Measurements from ENCODE around the gene ZNF212. TPM values are rescaled to one million over a fixed set of nuclear protein-coding genes. Genes with fewer than 3 reads are reported as not detected.

The ZNF212 gene
- total and polyA plus RNA-seq, 10 donors = 6.7 to 15.0 (median 12.8) TPM

DNA sequence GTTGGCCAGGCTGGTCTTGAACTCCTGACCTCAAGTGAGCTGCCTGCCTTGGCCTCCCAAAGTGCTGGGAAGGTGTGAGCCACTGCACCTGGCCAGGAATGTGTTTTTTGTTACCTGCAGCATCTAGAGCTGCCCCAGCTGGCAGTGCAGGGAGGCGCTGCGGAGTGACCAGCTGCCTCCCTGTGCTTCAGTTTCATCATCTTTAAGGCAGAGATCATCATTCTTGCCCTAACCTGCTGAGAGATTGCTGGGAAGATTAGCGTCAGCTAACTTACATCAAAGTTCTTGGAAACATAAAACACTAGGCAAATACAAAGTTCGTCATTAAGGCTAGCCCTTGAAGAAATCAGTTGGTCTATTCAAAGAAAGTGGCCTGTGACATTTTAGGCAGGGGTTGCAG lies 41.8 kb upstream of the ZNF212 start:
- WGBS, 5 donors = 65 to 90% (median 80%) methylated on average over 4 of the region's 4 CpGs
- Histone ChIP-seq H3K9me3 (no peaks in the 10 kb centered on the region), H3K27me3 (replicated peaks in 1 of 7) (no peaks in the 10 kb centered on the region), H3K27ac (no peak overlapping the region), H3K36me3 (peaks cover 0 to 52% (median 44%) of the 10 kb centered on the region in 6 donors), H3K4me1 (peaks cover 11 to 46% (median 30%) of the 10 kb centered on the region in 6 donors), H3K4me3 (no peak overlapping the region)
- peak; percentile 27 for DNase-seq
- intact Hi-C loops (cut with DNase I; ENCODE audit: low total_unique reads) = no loop called here
- TF ChIP-seq POLR2A (IDR thresholded peaks at IDR 0.05) = no peak
- TF ChIP-seq, protein P1, sequence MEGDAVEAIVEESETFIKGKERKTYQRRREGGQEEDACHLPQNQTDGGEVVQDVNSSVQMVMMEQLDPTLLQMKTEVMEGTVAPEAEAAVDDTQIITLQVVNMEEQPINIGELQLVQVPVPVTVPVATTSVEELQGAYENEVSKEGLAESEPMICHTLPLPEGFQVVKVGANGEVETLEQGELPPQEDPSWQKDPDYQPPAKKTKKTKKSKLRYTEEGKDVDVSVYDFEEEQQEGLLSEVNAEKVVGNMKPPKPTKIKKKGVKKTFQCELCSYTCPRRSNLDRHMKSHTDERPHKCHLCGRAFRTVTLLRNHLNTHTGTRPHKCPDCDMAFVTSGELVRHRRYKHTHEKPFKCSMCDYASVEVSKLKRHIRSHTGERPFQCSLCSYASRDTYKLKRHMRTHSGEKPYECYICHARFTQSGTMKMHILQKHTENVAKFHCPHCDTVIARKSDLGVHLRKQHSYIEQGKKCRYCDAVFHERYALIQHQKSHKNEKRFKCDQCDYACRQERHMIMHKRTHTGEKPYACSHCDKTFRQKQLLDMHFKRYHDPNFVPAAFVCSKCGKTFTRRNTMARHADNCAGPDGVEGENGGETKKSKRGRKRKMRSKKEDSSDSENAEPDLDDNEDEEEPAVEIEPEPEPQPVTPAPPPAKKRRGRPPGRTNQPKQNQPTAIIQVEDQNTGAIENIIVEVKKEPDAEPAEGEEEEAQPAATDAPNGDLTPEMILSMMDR (IDR thresholded peaks at IDR 0.05 in 8 of 11, conservative IDR thresholded peaks at IDR 0.05 in 3 of 11) = no peak
- no peak for TF ChIP-seq POLR2AphosphoS5 (IDR thresholded peaks at IDR 0.05)

DNA sequence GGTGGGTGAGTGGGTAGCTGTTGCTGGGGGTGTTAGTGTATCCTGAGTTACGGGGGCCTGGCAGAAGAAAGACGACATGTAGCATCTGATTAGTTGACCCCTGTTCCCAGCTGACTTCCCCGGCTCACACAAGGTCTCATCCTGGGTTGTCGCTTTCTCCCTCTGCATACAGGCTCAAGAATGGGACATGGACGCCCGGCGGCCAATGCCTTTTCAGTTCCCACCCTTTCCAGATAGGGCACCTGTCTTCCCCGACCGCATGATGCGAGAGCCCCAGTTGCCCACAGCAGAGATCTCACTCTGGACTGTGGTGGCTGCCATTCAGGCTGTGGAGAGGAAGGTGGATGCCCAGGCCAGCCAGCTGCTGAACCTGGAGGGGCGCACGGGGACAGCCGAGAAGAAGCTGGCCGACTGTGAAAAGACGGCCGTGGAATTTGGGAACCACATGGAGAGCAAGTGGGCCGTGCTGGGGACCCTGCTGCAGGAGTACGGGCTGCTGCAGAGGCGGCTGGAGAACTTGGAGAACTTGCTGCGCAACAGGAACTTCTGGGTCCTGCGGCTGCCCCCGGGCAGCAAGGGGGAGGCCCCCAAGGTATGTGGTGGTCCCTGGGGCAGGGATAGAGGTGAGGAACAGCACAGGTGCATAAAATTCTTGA lies 41.2 kb upstream of the ZNF212 start:
- peaks cover 0 to 58% (median 50%) of the 10 kb centered on the region in 6 donors for H3K36me3 ChIP-seq
- 90 to 96% (median 94%) methylated on average over 22 of the region's 22 CpGs for WGBS, 5 donors
- peak; percentile 67 for DNase-seq
- no peaks in the 10 kb centered on the region for H3K9me3 ChIP-seq
- H3K27ac ChIP-seq = no peak overlapping the region
- H3K4me3 ChIP-seq = no peak overlapping the region
- H3K4me1 ChIP-seq = peaks cover 11 to 46% (median 30%) of the 10 kb centered on the region in 6 donors
- intact Hi-C loops (cut with DNase I; ENCODE audit: low total_unique reads) = no loop called here
- TF ChIP-seq, protein P1 (IDR thresholded peaks at IDR 0.05 in 8 of 11, conservative IDR thresholded peaks at IDR 0.05 in 3 of 11) = no peak
- TF ChIP-seq POLR2AphosphoS5 (IDR thresholded peaks at IDR 0.05) (no peak), POLR2A (IDR thresholded peaks at IDR 0.05) (no peak)
- no peaks in the 10 kb centered on the region for H3K27me3 ChIP-seq (replicated peaks in 1 of 7)

DNA sequence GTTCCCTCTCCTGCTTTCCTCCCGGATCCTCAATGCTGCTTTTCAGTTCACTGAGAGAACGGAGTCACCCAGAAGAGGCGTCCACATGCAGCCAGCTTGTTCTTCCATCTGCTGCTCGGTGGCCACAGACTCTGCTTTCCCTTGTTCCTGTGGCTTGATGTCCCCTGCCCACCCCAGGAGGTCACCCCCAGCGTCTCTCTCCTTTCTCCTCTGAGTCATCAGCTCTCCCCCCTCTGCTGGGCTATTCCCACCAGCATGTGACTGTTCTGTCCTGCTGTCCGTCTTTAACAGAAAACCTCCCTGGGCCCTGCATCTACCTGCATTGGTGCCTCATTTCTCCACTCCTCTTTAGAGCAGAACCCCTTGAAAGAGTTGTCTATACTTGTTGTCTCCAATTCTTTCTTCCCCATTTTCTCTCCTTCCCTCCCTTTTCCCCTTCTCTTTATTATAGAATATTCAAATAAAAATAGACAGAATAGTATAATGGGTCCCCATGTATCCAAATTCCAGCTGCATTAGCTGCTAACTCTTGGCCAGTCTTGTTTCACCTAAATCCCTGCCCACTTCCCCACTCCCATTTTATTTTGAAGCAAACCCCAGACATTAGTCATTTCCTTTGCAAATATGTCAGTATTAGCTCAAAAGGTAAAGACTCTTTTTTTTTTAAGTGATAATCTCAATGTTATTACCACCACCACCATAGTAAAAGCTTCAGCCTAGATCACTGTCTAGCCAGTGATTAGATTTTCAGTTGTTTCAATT lies 40.0 kb upstream of the ZNF212 start:
- H3K4me1 ChIP-seq = peaks cover 11 to 46% (median 30%) of the 10 kb centered on the region in 6 donors
- DNase-seq = peak; percentile 45
- intact Hi-C loops (cut with DNase I; ENCODE audit: low total_unique reads) = no loop called here
- no peaks in the 10 kb centered on the region for H3K9me3 ChIP-seq
- H3K36me3 ChIP-seq = peaks cover 0 to 69% (median 56%) of the 10 kb centered on the region in 6 donors
- no peak overlapping the region for H3K27ac ChIP-seq
- H3K27me3 ChIP-seq (replicated peaks in 1 of 7) = no peaks in the 10 kb centered on the region
- no peak overlapping the region for H3K4me3 ChIP-seq
- TF ChIP-seq POLR2A (IDR thresholded peaks at IDR 0.05) = no peak
- TF ChIP-seq, protein P1 (IDR thresholded peaks at IDR 0.05 in 8 of 11, conservative IDR thresholded peaks at IDR 0.05 in 3 of 11) = no peak
- TF ChIP-seq POLR2AphosphoS5 (IDR thresholded peaks at IDR 0.05) = no peak
- WGBS, 5 donors = 91 to 99% (median 97%) methylated on average over 6 of the region's 6 CpGs

DNA sequence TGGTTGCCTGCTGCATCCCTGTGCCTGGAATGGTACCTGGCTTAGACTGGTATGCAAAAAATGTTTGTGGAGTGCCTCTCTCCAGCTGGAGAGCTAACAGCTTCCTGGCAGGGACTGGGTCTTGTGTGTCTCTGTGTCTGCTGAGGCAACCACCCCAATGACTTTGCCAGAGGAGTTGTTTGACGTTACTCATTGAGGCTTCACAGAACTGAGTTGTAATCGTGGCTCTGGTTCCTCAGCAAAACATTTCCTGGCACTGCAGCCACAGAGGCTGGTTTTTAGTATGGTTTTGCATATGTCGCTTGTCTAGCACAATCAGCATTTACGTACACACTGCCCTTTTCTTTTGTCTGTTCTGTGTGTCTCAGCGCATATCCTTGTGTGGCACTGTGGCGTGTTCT lies 36.6 kb upstream of the ZNF212 start:
- peaks cover 0 to 19% (median 6%) of the 10 kb centered on the region in 6 donors for H3K4me1 ChIP-seq
- peaks cover 0 to 100% (median 80%) of the 10 kb centered on the region in 6 donors for H3K36me3 ChIP-seq
- DNase-seq = peak; percentile 31
- intact Hi-C loops (cut with DNase I; ENCODE audit: low total_unique reads) = no loop called here
- no peak overlapping the region for H3K27ac ChIP-seq
- no peaks in the 10 kb centered on the region for H3K27me3 ChIP-seq (replicated peaks in 1 of 7)
- TF ChIP-seq POLR2A (IDR thresholded peaks at IDR 0.05) = no peak
- TF ChIP-seq, protein P1 (IDR thresholded peaks at IDR 0.05 in 8 of 11, conservative IDR thresholded peaks at IDR 0.05 in 3 of 11) = no peak
- no peak for TF ChIP-seq POLR2AphosphoS5 (IDR thresholded peaks at IDR 0.05)
- H3K4me3 ChIP-seq = no peak overlapping the region
- no peaks in the 10 kb centered on the region for H3K9me3 ChIP-seq
- 78 to 96% (median 87%) methylated on average over 6 of the region's 6 CpGs for WGBS, 5 donors
